ENCODE data around the gene DDR2.

GRCh38 chr1:162661336-162661735, 29.1 kb downstream of the DDR2 start:
- TF ChIP-seq CTCF (IDR thresholded peaks at IDR 0.05; ENCODE audit: borderline replicate concordance, extremely low read depth, low read length, poor library complexity, severe bottlenecking) (no peak), EZH2 (IDR thresholded peaks at IDR 0.05; ENCODE audit: borderline replicate concordance, low read depth, low read length, severe bottlenecking) (no peak)

Measured in DND-41 (cell line).